ENCODE data around the gene CHRNA4. TPM values are rescaled to one million over a fixed set of nuclear protein-coding genes. Genes with fewer than 3 reads are reported as not detected.

The CHRNA4 gene
- total and polyA plus RNA-seq, 2 of the 4 experiments (the other 2 are of a cell fraction) = not detected

- H4K91ac ChIP-seq (ENCODE audit: insufficient read depth, low read depth, low read length) = no peak overlapping the region
- no peaks in the 10 kb centered on the region for H3K79me1 ChIP-seq (ENCODE audit: low read depth in 1 of 2, low read length in 2 of 2)
- no peak overlapping the region for H3K14ac ChIP-seq (replicated peaks; ENCODE audit: low read depth, low read length)
- H3K9ac ChIP-seq (ENCODE audit: low read depth, low read length) = no peak overlapping the region
- dilution Hi-C loops (cut with HindIII; ENCODE audit: low sequenced_read_pairs, unreplicated experiment) = no loop called here
- H4K8ac ChIP-seq (ENCODE audit: low read depth in 2 of 2, low read length in 2 of 2) = no peak overlapping the region
- peaks cover 9% of the 10 kb centered on the region; the same call in 1 of the 2 replicates for H3K4me1 ChIP-seq (ENCODE audit: control insufficient read depth, insufficient read depth, low read length)
- H4K5ac ChIP-seq (ENCODE audit: low read depth, low read length) = no peak overlapping the region
- no peaks in the 10 kb centered on the region for H3K9me1 ChIP-seq (ENCODE audit: insufficient read depth, low read length)
- BruUV-seq (replicated peaks) = no TSS peak
- no peak for TF ChIP-seq CHD1 (IDR thresholded peaks at IDR 0.05; ENCODE audit: low read depth, low read length)
- no peak for TF ChIP-seq NFE2L2 (IDR thresholded peaks at IDR 0.05; ENCODE audit: low read depth, low read length)
- TF ChIP-seq RFX5 (IDR thresholded peaks at IDR 0.05; ENCODE audit: low read depth, low read length) = no peak
- TF ChIP-seq POLR2A (IDR thresholded peaks at IDR 0.05; ENCODE audit: low read depth, low read length) = no peak
- no peak for TF ChIP-seq MAFK (IDR thresholded peaks at IDR 0.05; ENCODE audit: low read depth, low read length)
- no peak for TF ChIP-seq MAZ (IDR thresholded peaks at IDR 0.05; ENCODE audit: borderline replicate concordance, low read depth, low read length)
- no peak for TF ChIP-seq MXI1 (IDR thresholded peaks at IDR 0.05; ENCODE audit: borderline replicate concordance, low read depth, low read length)
- TF ChIP-seq USF2 (IDR thresholded peaks at IDR 0.05; ENCODE audit: low read depth, low read length) = no peak
- TF ChIP-seq RCOR1 (IDR thresholded peaks at IDR 0.05; ENCODE audit: insufficient replicate concordance, low read length) = no peak
- no peak for TF ChIP-seq RAD21 (IDR thresholded peaks at IDR 0.05; ENCODE audit: low read length)
- TF ChIP-seq CEBPB (IDR thresholded peaks at IDR 0.05; ENCODE audit: low read depth, low read length) = no peak
- no peak for TF ChIP-seq ELK1 (IDR thresholded peaks at IDR 0.05; ENCODE audit: borderline replicate concordance, low read depth, low read length)
- no peak for TF ChIP-seq FOS (IDR thresholded peaks at IDR 0.05; ENCODE audit: low read depth, low read length)
- H3K27me3 ChIP-seq (ENCODE audit: control insufficient read depth, insufficient read depth, low read length) = peaks cover 11% of the 10 kb centered on the region; the same call in 1 of the 2 replicates
- no peak overlapping the region for H3K4me2 ChIP-seq (ENCODE audit: low read depth, low read length)
- ATAC-seq (ENCODE audit: low read depth) (no peak), DNase-seq (no peak)
- H3K56ac ChIP-seq (ENCODE audit: extremely low read depth, insufficient read depth, low read length) = no peak overlapping the region
- no peak overlapping the region; the same call in 1 of the 2 replicates for H2AK5ac ChIP-seq (ENCODE audit: low read depth, low read length)
- H2BK5ac ChIP-seq (ENCODE audit: low read depth, low read length, poor library complexity, severe bottlenecking) = no peak overlapping the region
- CTCF ChIA-PET = no interaction called here
- in situ Hi-C loops (cut with MboI; ENCODE audit: low sequenced_read_pairs) = no loop called here
- no peak overlapping the region for H3K23ac ChIP-seq (ENCODE audit: low read depth, low read length)
- no peak overlapping the region for H3K4ac ChIP-seq (ENCODE audit: low read depth, low read length)
- no peak overlapping the region for H2BK15ac ChIP-seq (ENCODE audit: low read depth, low read length)
- 61% methylated on average over 10 of the region's 21 CpGs; no CpG with 5 or more reads in 1 of the 2 experiments for WGBS, 2 experiments (ENCODE audit: extremely low coverage in 2 of 2, insufficient read length in 1 of 2)
- no peak overlapping the region for H3K27ac ChIP-seq (ENCODE audit: insufficient read depth, low read length)
- H3K36me3 ChIP-seq (ENCODE audit: control insufficient read depth, insufficient read depth, low read length) = no peaks in the 10 kb centered on the region
- POLR2A ChIA-PET (ENCODE audit: unreplicated experiment) = no interaction called here
- no peak overlapping the region for H2BK120ac ChIP-seq (ENCODE audit: low read depth, low read length)
- no peak overlapping the region for H2AFZ ChIP-seq (replicated peaks; ENCODE audit: low read length, poor library complexity)
- no peak overlapping the region for H2AK9ac ChIP-seq (replicated peaks; ENCODE audit: low read depth, low read length, poor library complexity)
- H2BK20ac ChIP-seq (ENCODE audit: low read depth, low read length) = no peak overlapping the region
- intact Hi-C loops (cut with micrococcal nuclease) = no loop called here
- no peaks in the 10 kb centered on the region for H3K9me3 ChIP-seq (ENCODE audit: control insufficient read depth, insufficient read depth, low read length)
- H3K4me3 ChIP-seq (ENCODE audit: insufficient read depth, low read depth, low read length) = no peak overlapping the region
- no peaks in the 10 kb centered on the region for H4K20me1 ChIP-seq (ENCODE audit: insufficient read depth, low read length)
- H3K18ac ChIP-seq (ENCODE audit: low read depth, low read length) = no peak overlapping the region
These were observed 46.4 kb downstream of the CHRNA4 start for GRCh38 chr20:63314566-63315239.
